CD8-positive, alpha-beta memory T cell (primary cell): ENCODE data around the gene CXCL8. TPM values are rescaled to one million over a fixed set of nuclear protein-coding genes. Genes with fewer than 3 reads are reported as not detected.

Source experiments
- CTCF ChIA-PET: fragments of 350-600 bp; sonication (Branson Sonifier 250); formaldehyde crosslinking; loops from one replicate; lab custom pipeline; 2021; ENCODE audit warnings: antibody characterized with exemption; lab: Charles Lee
- POLR2A ChIA-PET: fragments of 350-600 bp; sonication (Branson Sonifier 250); formaldehyde crosslinking; loops from one replicate; lab custom pipeline; 2021; ENCODE audit warnings: antibody characterized with exemption; lab: Charles Lee
- DNase-seq, 5 donors: peaks; one replicate each; pipeline versions ENCODE4 v3.0.0 to v3.0.0-alpha.2; 2020 to 2022; ENCODE audit warnings: mixed read lengths in 1 of 5
- H3K27ac ChIP-seq: one replicate; pipeline ENCODE4 v1.7.0; 2013; ENCODE audit warnings: low read depth, mild to moderate bottlenecking, low read length, moderate library complexity
- H3K27me3 ChIP-seq: 2 replicates; pipeline ENCODE4 v1.7.0; 2013; ENCODE audit warnings: low read length, mild to moderate bottlenecking; ENCODE audit not compliant: insufficient read depth, poor library complexity, severe bottlenecking
- H3K36me3 ChIP-seq: 2 replicates; pipeline ENCODE4 v1.7.0; 2013; ENCODE audit warnings: mild to moderate bottlenecking, low read length, moderate library complexity; ENCODE audit not compliant: insufficient read depth
- H3K4me1 ChIP-seq: 2 replicates; pipeline ENCODE4 v1.7.0; 2013; ENCODE audit warnings: mild to moderate bottlenecking, low read length, moderate library complexity; ENCODE audit not compliant: insufficient read depth
- H3K4me3 ChIP-seq: 2 replicates; pipeline ENCODE4 v1.7.0; 2013; ENCODE audit warnings: mild to moderate bottlenecking, low read length
- H3K9me3 ChIP-seq: 2 replicates; pipeline ENCODE4 v1.7.0; 2013; ENCODE audit warnings: mild to moderate bottlenecking, low read length
- H3K27ac Mint-ChIP-seq, 8 donors: one replicate each; pipeline ENCODE4 v1.8.0; 2020 to 2021; ENCODE audit warnings: mixed read lengths in 8 of 8, mild to moderate bottlenecking in 6 of 8, inconsistent platforms in 3 of 8, moderate library complexity in 3 of 8
- H3K27me3 Mint-ChIP-seq, 2 donors: one replicate each; pipeline ENCODE4 v1.8.0; 2020 to 2021; ENCODE audit warnings: mixed read lengths in 2 of 2, mild to moderate bottlenecking in 1 of 2, moderate library complexity in 1 of 2
- H3K36me3 Mint-ChIP-seq, 3 donors: one replicate each; pipeline ENCODE4 v1.8.0; 2020 to 2021; ENCODE audit warnings: mixed read lengths in 3 of 3, inconsistent platforms in 1 of 3, mild to moderate bottlenecking in 1 of 3
- H3K4me1 Mint-ChIP-seq, 3 donors: one replicate each; pipeline ENCODE4 v1.8.0; 2020 to 2021; ENCODE audit warnings: mixed read lengths in 3 of 3, inconsistent platforms in 1 of 3, mild to moderate bottlenecking in 1 of 3
- H3K4me3 Mint-ChIP-seq, 7 donors: one replicate each; pipeline ENCODE4 v1.8.0; 2020 to 2021; ENCODE audit warnings: mixed read lengths in 7 of 7, mild to moderate bottlenecking in 6 of 7, moderate library complexity in 4 of 7, inconsistent platforms in 2 of 7
- H3K9me3 Mint-ChIP-seq, 5 donors: one replicate each; pipeline ENCODE4 v1.8.0; 2020 to 2022; ENCODE audit warnings: mixed read lengths in 5 of 5, mild to moderate bottlenecking in 3 of 5, moderate library complexity in 2 of 5, inconsistent platforms in 1 of 5
- polyA plus RNA-seq: library from polyadenylated mRNA; unstranded; fragments of 300-500 nt; fragmentation: Illumina TruSeq; gene quantifications from one replicate; pipeline ENCODE4 v1.2.3, GENCODE V29; 2021
- total RNA-seq, 2 experiments: library from RNA; stranded (reverse); gene quantifications; one replicate each; pipeline ENCODE4 v1.2.3, GENCODE V29; 2021

The CXCL8 gene
- total and polyA plus RNA-seq, 3 experiments from 2014 or later = 0.42 to 0.51 TPM; not detected in 1

DNA sequence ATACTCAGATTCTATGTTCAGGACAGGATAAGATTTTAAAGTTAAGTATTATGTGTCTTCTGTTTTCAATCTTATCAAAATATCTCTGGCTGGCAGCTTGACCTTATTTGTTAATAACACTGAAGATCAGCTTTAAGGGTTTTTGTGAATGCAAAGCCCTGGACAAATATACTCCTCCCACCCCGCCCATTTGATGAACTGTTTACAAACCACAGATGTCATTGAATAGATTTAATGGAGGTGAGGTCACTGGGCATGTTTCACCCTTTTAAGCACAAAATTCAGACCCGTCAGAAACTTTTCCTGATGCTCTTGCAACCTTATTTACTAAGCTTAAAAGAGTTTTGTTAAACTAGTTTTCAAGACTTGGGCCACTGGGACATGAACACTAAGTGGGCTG lies 10.1 kb upstream of the CXCL8 start:
- H3K27me3 Mint-ChIP-seq = no peaks in the 10 kb centered on the region
- Histone ChIP-seq H3K4me1 (no peaks in the 10 kb centered on the region), H3K36me3 (no peaks in the 10 kb centered on the region), H3K9me3 (no peaks in the 10 kb centered on the region), H3K27me3 (no peaks in the 10 kb centered on the region), H3K27ac (no peak overlapping the region), H3K4me3 (no peak overlapping the region)
- no peak for DNase-seq
- H3K36me3 Mint-ChIP-seq = no peaks in the 10 kb centered on the region
- H3K27ac Mint-ChIP-seq = no peak overlapping the region
- CTCF ChIA-PET = no interaction called here
- no peak overlapping the region for H3K4me3 Mint-ChIP-seq
- POLR2A ChIA-PET = no interaction called here
- peaks cover 0 to 5% (median 0%) of the 10 kb centered on the region in 5 donors for H3K9me3 Mint-ChIP-seq
- H3K4me1 Mint-ChIP-seq = no peaks in the 10 kb centered on the region

GRCh38 chr4:73730867-73731266 lies 9.5 kb upstream of the CXCL8 start:
- Histone ChIP-seq H3K27ac (no peak overlapping the region), H3K36me3 (no peaks in the 10 kb centered on the region), H3K9me3 (no peaks in the 10 kb centered on the region), H3K27me3 (no peaks in the 10 kb centered on the region), H3K4me1 (no peaks in the 10 kb centered on the region), H3K4me3 (no peak overlapping the region)
- CTCF ChIA-PET = no interaction called here
- Mint-ChIP-seq H3K4me3 (no peak overlapping the region), H3K36me3 (no peaks in the 10 kb centered on the region), H3K27ac (no peak overlapping the region), H3K9me3 (peaks cover 0 to 5% (median 0%) of the 10 kb centered on the region in 5 donors), H3K27me3 (no peaks in the 10 kb centered on the region), H3K4me1 (no peaks in the 10 kb centered on the region)
- DNase-seq = no peak
- POLR2A ChIA-PET = no interaction called here

- H3K4me1 ChIP-seq = no peaks in the 10 kb centered on the region
- no peak overlapping the region for H3K4me3 ChIP-seq
- H3K9me3 ChIP-seq = no peaks in the 10 kb centered on the region
- Mint-ChIP-seq H3K27ac (no peak overlapping the region), H3K27me3 (peaks cover 0 to 2% of the 10 kb centered on the region in 2 donors), H3K36me3 (no peaks in the 10 kb centered on the region), H3K4me3 (no peak overlapping the region), H3K9me3 (peaks cover 0 to 6% (median 2%) of the 10 kb centered on the region in 5 donors), H3K4me1 (no peaks in the 10 kb centered on the region)
- no peak overlapping the region for H3K27ac ChIP-seq
- DNase-seq = no peak
- ChIA-PET CTCF (no interaction called here), POLR2A (no interaction called here)
- H3K27me3 ChIP-seq = no peaks in the 10 kb centered on the region
- no peaks in the 10 kb centered on the region for H3K36me3 ChIP-seq
These were observed 8.3 kb upstream of the CXCL8 start for GRCh38 chr4:73731968-73732610.

- CTCF ChIA-PET = no interaction called here
These were observed 7.5 kb upstream of the CXCL8 start for GRCh38 chr4:73732759-73733431.

GRCh38 chr4:73734530-73735001 lies 5.8 kb upstream of the CXCL8 start:
- H3K36me3 ChIP-seq = no peaks in the 10 kb centered on the region
- no peaks in the 10 kb centered on the region for H3K4me1 Mint-ChIP-seq
- CTCF ChIA-PET = no interaction called here
- H3K4me3 ChIP-seq = no peak overlapping the region
- no peaks in the 10 kb centered on the region for H3K27me3 ChIP-seq
- no peaks in the 10 kb centered on the region for H3K36me3 Mint-ChIP-seq
- peaks cover 0 to 10% (median 3%) of the 10 kb centered on the region in 5 donors for H3K9me3 Mint-ChIP-seq
- H3K27ac ChIP-seq = no peak overlapping the region
- no peak for DNase-seq
- H3K9me3 ChIP-seq = no peaks in the 10 kb centered on the region
- POLR2A ChIA-PET = no interaction called here
- no peak overlapping the region for H3K27ac Mint-ChIP-seq
- H3K27me3 Mint-ChIP-seq = peaks cover 0 to 2% of the 10 kb centered on the region in 2 donors
- H3K4me1 ChIP-seq = no peaks in the 10 kb centered on the region
- no peak overlapping the region for H3K4me3 Mint-ChIP-seq

More at GRCh38 chr4:73732759-73733431, 7.5 kb upstream of the CXCL8 start:
- Mint-ChIP-seq H3K4me1 (no peaks in the 10 kb centered on the region), H3K4me3 (no peak overlapping the region), H3K27ac (no peak overlapping the region), H3K9me3 (peaks cover 0 to 10% (median 2%) of the 10 kb centered on the region in 5 donors), H3K27me3 (peaks cover 0 to 2% of the 10 kb centered on the region in 2 donors), H3K36me3 (no peaks in the 10 kb centered on the region)
- no peak for DNase-seq
- H3K36me3 ChIP-seq = no peaks in the 10 kb centered on the region
- H3K9me3 ChIP-seq = no peaks in the 10 kb centered on the region
- no peaks in the 10 kb centered on the region for H3K4me1 ChIP-seq
- no peak overlapping the region for H3K4me3 ChIP-seq
- no peaks in the 10 kb centered on the region for H3K27me3 ChIP-seq
- POLR2A ChIA-PET = no interaction called here
- no peak overlapping the region for H3K27ac ChIP-seq

DNA sequence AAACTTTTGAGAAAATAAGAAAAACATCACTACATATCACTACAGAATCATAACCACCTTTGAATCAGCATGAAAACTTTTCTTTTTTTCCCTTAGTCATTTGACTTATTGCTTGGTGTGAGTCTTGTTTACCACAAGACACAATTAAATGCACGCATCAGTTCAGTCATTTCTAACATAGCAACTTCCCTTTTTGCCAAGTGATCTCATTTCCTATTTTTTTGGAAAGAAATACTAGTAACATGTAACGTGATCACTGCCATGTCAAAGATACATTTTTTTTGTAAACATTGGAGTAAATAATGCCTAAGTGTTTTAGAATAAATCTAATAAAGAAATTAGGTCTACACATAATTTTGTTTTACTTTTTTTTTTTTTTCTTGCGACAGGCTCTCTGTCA lies 5.1 kb upstream of the CXCL8 start:
- H3K27ac Mint-ChIP-seq = no peak overlapping the region
- no peaks in the 10 kb centered on the region for H3K9me3 ChIP-seq
- no peaks in the 10 kb centered on the region for H3K36me3 ChIP-seq
- no peaks in the 10 kb centered on the region for H3K36me3 Mint-ChIP-seq
- DNase-seq = no peak
- H3K4me1 Mint-ChIP-seq = no peaks in the 10 kb centered on the region
- H3K9me3 Mint-ChIP-seq = peaks cover 0 to 10% (median 3%) of the 10 kb centered on the region in 5 donors
- H3K4me1 ChIP-seq = no peaks in the 10 kb centered on the region
- POLR2A ChIA-PET = no interaction called here
- H3K27me3 ChIP-seq = no peaks in the 10 kb centered on the region
- no peak overlapping the region for H3K4me3 Mint-ChIP-seq
- CTCF ChIA-PET = no interaction called here
- H3K4me3 ChIP-seq = no peak overlapping the region
- H3K27me3 Mint-ChIP-seq = peaks cover 0 to 2% of the 10 kb centered on the region in 2 donors
- no peak overlapping the region for H3K27ac ChIP-seq

- Histone ChIP-seq H3K27ac (no peak overlapping the region), H3K36me3 (no peaks in the 10 kb centered on the region), H3K9me3 (no peaks in the 10 kb centered on the region), H3K4me1 (no peaks in the 10 kb centered on the region), H3K27me3 (no peaks in the 10 kb centered on the region), H3K4me3 (no peak overlapping the region)
- CTCF ChIA-PET = no interaction called here
- H3K27me3 Mint-ChIP-seq = peaks cover 0 to 2% of the 10 kb centered on the region in 2 donors
- H3K9me3 Mint-ChIP-seq = peaks cover 0 to 14% (median 5%) of the 10 kb centered on the region in 5 donors
- H3K4me3 Mint-ChIP-seq = peak overlapping the region in 1 of 7 donors; percentile 16
- no peaks in the 10 kb centered on the region for H3K36me3 Mint-ChIP-seq
- no peaks in the 10 kb centered on the region for H3K4me1 Mint-ChIP-seq
- H3K27ac Mint-ChIP-seq = no peak overlapping the region
- no peak for DNase-seq
- POLR2A ChIA-PET = no interaction called here
These were observed 821 bp downstream of the CXCL8 start for GRCh38 chr4:73741031-73741749.
